HEK293 (cell line): ENCODE measurements around the gene TLE3.

Experiments
- CTCF ChIA-PET: fragments of 350-600 bp; formaldehyde crosslinking; extraction: SDS; loops from one replicate; lab custom pipeline; 2021; ENCODE audit warnings: antibody characterized with exemption; lab: Yijun Ruan, JAX
- POLR2A ChIA-PET: fragments of 300-600 bp; formaldehyde crosslinking; extraction: SDS; loops from one replicate; lab custom pipeline; 2020; ENCODE audit warnings: antibody characterized with exemption, inconsistent platforms; lab: Yijun Ruan, JAX
- H3K27ac ChIP-seq: fragments of 200-500 bp; sonication (Bioruptor generic); 2 replicates; pipeline ENCODE4 v1.5.1; 2014; ENCODE audit warnings: low read depth, low read length, control low read depth, inconsistent platforms; ENCODE audit errors: extremely low read depth
- H3K36me3 ChIP-seq, 2 experiments: fragments of 200-500 bp in 1 of 2; sonication (Bioruptor generic) in 1 of 2; 1 replicate in 1 of 2; 2 replicates in 1 of 2; pipeline ENCODE4 v1.5.1; 2014 to 2017; ENCODE audit warnings: inconsistent platforms in 2 of 2, low read length in 2 of 2; ENCODE audit not compliant: control insufficient read depth in 2 of 2, insufficient read depth in 1 of 2
- H3K4me1 ChIP-seq: fragments of 200-500 bp; sonication (Bioruptor generic); 2 replicates; pipeline ENCODE4 v1.5.1; 2014; ENCODE audit warnings: mild to moderate bottlenecking, low read length, inconsistent platforms; ENCODE audit not compliant: control insufficient read depth, insufficient read depth
- H3K4me3 ChIP-seq: 2 replicates; pipeline ENCODE4 v1.5.1; 2011; ENCODE audit warnings: low read depth, mild to moderate bottlenecking, control low read depth, low read length, moderate library complexity
- H3K9me3 ChIP-seq: fragments of 200-500 bp; sonication (Bioruptor generic); 2 replicates; pipeline ENCODE4 v1.5.1; 2014; ENCODE audit warnings: low read depth, low read length, inconsistent platforms; ENCODE audit not compliant: control insufficient read depth, insufficient read depth
- EGR2 ChIP-seq: fragments of 450-650 bp; formaldehyde crosslinking; IDR thresholded peaks from 2 replicates; pipeline ENCODE4 v1.5.1; 2016; ENCODE audit warnings: low read depth, missing biosample characterization, missing genetic modification characterization
- SP7 ChIP-seq: fragments of 450-650 bp; formaldehyde crosslinking; IDR thresholded peaks from 2 replicates; pipeline ENCODE4 v1.5.1; 2016; ENCODE audit warnings: missing biosample characterization, missing genetic modification characterization
- WT1 ChIP-seq: fragments of 450-650 bp; formaldehyde crosslinking; IDR thresholded peaks from 2 replicates; pipeline ENCODE4 v1.5.1; 2016; ENCODE audit warnings: missing biosample characterization, missing genetic modification characterization
- YY2 ChIP-seq: fragments of 450-650 bp; formaldehyde crosslinking; IDR thresholded peaks from 2 replicates; pipeline ENCODE4 v1.5.1; 2016; ENCODE audit warnings: missing biosample characterization, missing genetic modification characterization
- ZBTB20 ChIP-seq: fragments of 450-650 bp; formaldehyde crosslinking; IDR thresholded peaks from 2 replicates; pipeline ENCODE4 v1.5.1; 2016; ENCODE audit warnings: missing biosample characterization, missing genetic modification characterization
- ZBTB48 ChIP-seq: fragments of 450-650 bp; formaldehyde crosslinking; IDR thresholded peaks from 2 replicates; pipeline ENCODE4 v1.5.1; 2016; ENCODE audit warnings: missing biosample characterization, missing genetic modification characterization
- ZFHX2 ChIP-seq: fragments of 450-650 bp; formaldehyde crosslinking; conservative IDR thresholded peaks from 2 replicates; pipeline ENCODE4 v1.5.1; 2016; ENCODE audit warnings: missing biosample characterization, missing genetic modification characterization
- ZFP3 ChIP-seq: fragments of 450-650 bp; formaldehyde crosslinking; IDR thresholded peaks from 2 replicates; pipeline ENCODE4 v1.5.1; 2016; ENCODE audit warnings: low read depth, missing biosample characterization, missing genetic modification characterization
- ZFP37 ChIP-seq: fragments of 450-650 bp; formaldehyde crosslinking; IDR thresholded peaks from 2 replicates; pipeline ENCODE4 v1.5.1; 2016; ENCODE audit warnings: missing biosample characterization, missing genetic modification characterization
- ZFP69B ChIP-seq: fragments of 450-650 bp; formaldehyde crosslinking; IDR thresholded peaks from 2 replicates; pipeline ENCODE4 v1.5.1; 2016; ENCODE audit warnings: missing biosample characterization, missing genetic modification characterization
- ZIC2 ChIP-seq: fragments of 450-650 bp; formaldehyde crosslinking; IDR thresholded peaks from 2 replicates; pipeline ENCODE4 v1.5.1; 2016; ENCODE audit warnings: missing biosample characterization, missing genetic modification characterization
- ZNF16 ChIP-seq: fragments of 450-650 bp; formaldehyde crosslinking; IDR thresholded peaks from 2 replicates; pipeline ENCODE4 v1.5.1; 2016; ENCODE audit warnings: low read depth, missing biosample characterization, missing genetic modification characterization
- ZNF214 ChIP-seq: fragments of 450-650 bp; formaldehyde crosslinking; IDR thresholded peaks from 2 replicates; pipeline ENCODE4 v1.5.1; 2017; ENCODE audit warnings: missing biosample characterization, mild to moderate bottlenecking, missing genetic modification characterization, borderline replicate concordance
- ZNF292 ChIP-seq: fragments of 450-650 bp; formaldehyde crosslinking; IDR thresholded peaks from 2 replicates; pipeline ENCODE4 v1.5.1; 2016; ENCODE audit warnings: low read depth, missing biosample characterization, missing genetic modification characterization, borderline replicate concordance
- ZNF354C ChIP-seq: fragments of 450-650 bp; formaldehyde crosslinking; IDR thresholded peaks from 2 replicates; pipeline ENCODE4 v1.5.1; 2016; ENCODE audit warnings: missing biosample characterization, missing genetic modification characterization, low read depth, borderline replicate concordance
- ZNF423 ChIP-seq: fragments of 450-650 bp; formaldehyde crosslinking; IDR thresholded peaks from 2 replicates; pipeline ENCODE4 v1.5.1; 2016; ENCODE audit warnings: missing biosample characterization, missing genetic modification characterization
- ZNF501 ChIP-seq: fragments of 450-650 bp; formaldehyde crosslinking; IDR thresholded peaks from 2 replicates; pipeline ENCODE4 v1.5.1; 2016; ENCODE audit warnings: missing biosample characterization, missing genetic modification characterization
- ZNF596 ChIP-seq: fragments of 450-650 bp; IDR thresholded peaks from 2 replicates; pipeline ENCODE4 v1.5.0; 2018; ENCODE audit warnings: missing biosample characterization, mild to moderate bottlenecking, missing genetic modification characterization, moderate library complexity
- TF ChIP-seq, protein P1 (sequence below): fragments of 450-650 bp; formaldehyde crosslinking; IDR thresholded peaks from 2 replicates; pipeline ENCODE4 v1.5.1; 2016; ENCODE audit warnings: missing biosample characterization, missing genetic modification characterization
- TF ChIP-seq, protein P2 (sequence below): fragments of 450-650 bp; formaldehyde crosslinking; IDR thresholded peaks from 2 replicates; pipeline ENCODE4 v1.5.1; 2017; ENCODE audit warnings: missing biosample characterization, missing genetic modification characterization
- TF ChIP-seq, protein P3 (sequence below): fragments of 450-650 bp; formaldehyde crosslinking; IDR thresholded peaks from 2 replicates; pipeline ENCODE4 v1.5.1; 2016; ENCODE audit warnings: missing biosample characterization, missing genetic modification characterization

The TLE3 gene

DNA sequence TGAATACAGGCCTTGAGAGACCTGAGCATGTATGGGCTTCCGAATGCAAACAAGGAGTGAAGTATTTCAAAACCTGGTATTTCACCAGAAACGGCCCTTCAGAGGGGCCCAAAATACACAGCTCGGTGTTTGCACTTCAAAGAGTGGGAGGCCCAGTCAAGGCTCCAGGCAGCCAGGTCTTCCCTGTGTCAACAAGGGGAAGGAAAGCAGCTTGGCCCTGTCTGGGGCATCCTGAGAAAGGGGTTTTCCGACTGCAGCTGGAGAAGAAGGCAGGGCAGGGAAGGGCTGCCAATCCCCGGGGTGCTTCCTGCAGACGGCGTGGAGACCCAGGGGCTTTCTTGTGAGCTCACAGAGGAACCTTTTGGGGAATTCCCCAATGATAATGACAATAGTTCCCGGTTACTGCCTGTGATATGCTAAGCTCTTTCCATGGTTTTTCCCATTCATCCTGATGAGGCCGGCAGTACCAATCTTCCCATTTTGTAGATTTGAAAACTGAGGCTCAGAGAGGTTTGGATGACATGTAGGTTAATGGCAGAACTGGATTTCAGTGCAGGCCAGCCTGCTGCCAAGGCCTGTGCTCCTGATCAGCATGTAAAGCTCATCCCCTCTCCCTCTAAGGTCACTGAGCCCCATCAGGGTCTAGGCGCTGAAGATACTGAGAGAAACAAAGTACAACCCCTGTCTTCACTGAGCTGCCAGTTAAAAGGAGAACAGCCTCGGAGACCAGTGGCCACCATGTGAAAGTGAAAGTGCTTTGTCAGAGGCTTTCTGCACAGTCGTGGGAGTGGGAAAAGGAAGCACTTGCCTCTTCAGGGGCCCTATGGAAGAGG is 43.0 kb upstream of the TLE3 start:
- H3K27ac ChIP-seq, result no peak overlapping the region
- CTCF ChIA-PET, result interaction anchor here (0.6 kb wide), 2 partner anchors 28 to 218 kb away, joined by 3 to 4 read pairs; no protein-coding TSS in a partner anchor
- H3K36me3 ChIP-seq, result no peaks in the 10 kb centered on the region
- peaks cover 16% of the 10 kb centered on the region for H3K4me1 ChIP-seq
- TF ChIP-seq ZNF354C (tag by site-specific recombination), result no peak
- TF ChIP-seq EGR2 (tag by site-specific recombination), result 0 out of 2 replicates have a peak, but pooled peaks have one; percentile 15
- peak; percentile 19; the same call in 1 of the 2 replicates for TF ChIP-seq ZBTB20 (tag by site-specific recombination)
- no peak for TF ChIP-seq YY2 (tag by site-specific recombination)
- TF ChIP-seq ZFP69B, result no peak
- no peak for TF ChIP-seq ZNF16 (tag by site-specific recombination)
- 0 out of 2 replicates have a peak, but pooled peaks have one; percentile 15 for TF ChIP-seq ZNF423 (tag by site-specific recombination)
- TF ChIP-seq, all 188 proteins: peak for 3
- no peak overlapping the region for H3K4me3 ChIP-seq
- no peaks in the 10 kb centered on the region for H3K9me3 ChIP-seq
- POLR2A ChIA-PET, result interaction anchor here (0.5 to 2.0 kb wide), 4 partner anchors 7 to 74 kb away, joined by 3 to 5 read pairs (median 3); no protein-coding TSS in a partner anchor

DNA sequence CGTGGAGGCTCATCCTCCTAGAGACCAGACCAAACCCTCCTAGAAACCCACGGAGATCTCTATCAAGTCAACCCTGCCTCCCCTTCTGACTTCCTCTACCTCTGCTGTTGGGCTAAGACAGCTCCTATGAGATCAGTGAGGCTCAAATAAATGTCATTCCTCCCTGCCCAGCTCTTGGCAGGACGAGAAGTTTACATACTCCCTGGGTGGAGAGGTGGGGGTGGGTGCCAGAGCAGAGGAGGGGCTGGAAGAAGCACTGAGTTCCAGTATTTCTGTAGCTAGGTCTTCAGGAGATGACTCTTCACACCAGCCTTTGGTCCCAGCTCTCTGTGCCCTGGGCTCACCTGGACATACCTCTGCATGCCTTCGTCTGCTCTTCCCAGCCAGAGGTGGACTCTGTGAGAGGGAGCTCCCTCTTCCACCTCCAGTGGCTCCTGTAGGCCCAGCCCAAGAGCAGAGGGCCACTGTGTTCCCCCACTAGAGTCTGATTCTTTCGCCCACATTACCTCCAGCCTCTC is 42.4 kb upstream of the TLE3 start:
- H3K36me3 ChIP-seq, result no peaks in the 10 kb centered on the region
- CTCF ChIA-PET, result interaction anchor here (0.6 kb wide), 2 partner anchors 27 to 219 kb away, joined by 3 to 4 read pairs; no protein-coding TSS in a partner anchor
- no peak overlapping the region; the same call in 1 of the 2 replicates for H3K27ac ChIP-seq
- POLR2A ChIA-PET, result interaction anchor here (0.5 to 2.0 kb wide), 5 partner anchors 8 to 75 kb away, joined by 3 to 7 read pairs (median 3); no protein-coding TSS in a partner anchor
- TF ChIP-seq ZNF16 (tag by site-specific recombination) (0 out of 2 replicates have a peak, but pooled peaks have one; percentile 33), ZFP3 (tag by site-specific recombination) (no peak), ZNF501 (tag by site-specific recombination) (no peak), ZFHX2 (tag by site-specific recombination) (0 out of 2 replicates have a peak, but pooled peaks have one; percentile 9)
- peaks cover 16% of the 10 kb centered on the region for H3K4me1 ChIP-seq
- H3K4me3 ChIP-seq, result no peak overlapping the region
- H3K9me3 ChIP-seq, result no peaks in the 10 kb centered on the region

DNA sequence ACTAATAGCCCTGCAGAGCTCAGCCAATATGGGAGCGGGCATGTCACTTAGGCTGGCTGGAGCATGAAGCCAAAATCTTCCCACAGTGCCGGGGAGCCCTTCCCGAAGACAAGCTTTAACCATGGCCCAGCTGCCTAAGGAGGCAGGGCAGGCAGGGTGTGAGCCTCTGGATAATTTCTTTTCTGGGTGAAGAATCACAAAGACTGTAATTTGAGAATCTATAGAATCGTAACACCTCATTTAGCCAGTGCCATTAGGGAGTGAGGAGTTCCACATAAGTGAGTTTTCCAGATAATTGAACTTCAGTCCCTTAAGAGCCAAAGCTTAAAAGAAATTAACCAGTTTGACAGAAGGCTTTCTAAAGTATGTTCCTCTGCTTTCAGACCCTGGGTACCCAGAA is 40.2 kb upstream of the TLE3 start:
- no peak for TF ChIP-seq ZNF214 (tag by site-specific recombination)
- TF ChIP-seq ZNF596 (tag by site-specific recombination), result no peak
- 0 out of 2 replicates have a peak, but pooled peaks have one; percentile 43 for TF ChIP-seq SP7 (tag by site-specific recombination)
- TF ChIP-seq, protein P1, sequence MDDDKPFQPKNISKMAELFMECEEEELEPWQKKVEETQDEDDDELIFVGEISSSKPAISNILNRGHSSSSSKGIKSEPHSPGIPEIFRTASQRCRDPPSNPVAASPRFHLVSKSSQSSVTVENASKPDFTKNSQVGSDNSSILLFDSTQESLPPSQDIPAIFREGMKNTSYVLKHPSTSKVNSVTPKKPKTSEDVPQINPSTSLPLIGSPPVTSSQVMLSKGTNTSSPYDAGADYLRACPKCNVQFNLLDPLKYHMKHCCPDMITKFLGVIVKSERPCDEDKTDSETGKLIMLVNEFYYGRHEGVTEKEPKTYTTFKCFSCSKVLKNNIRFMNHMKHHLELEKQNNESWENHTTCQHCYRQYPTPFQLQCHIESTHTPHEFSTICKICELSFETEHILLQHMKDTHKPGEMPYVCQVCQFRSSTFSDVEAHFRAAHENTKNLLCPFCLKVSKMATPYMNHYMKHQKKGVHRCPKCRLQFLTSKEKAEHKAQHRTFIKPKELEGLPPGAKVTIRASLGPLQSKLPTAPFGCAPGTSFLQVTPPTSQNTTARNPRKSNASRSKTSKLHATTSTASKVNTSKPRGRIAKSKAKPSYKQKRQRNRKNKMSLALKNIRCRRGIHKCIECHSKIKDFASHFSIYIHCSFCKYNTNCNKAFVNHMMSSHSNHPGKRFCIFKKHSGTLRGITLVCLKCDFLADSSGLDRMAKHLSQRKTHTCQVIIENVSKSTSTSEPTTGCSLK, result no peak
- no peak for TF ChIP-seq ZIC2 (tag by site-specific recombination)
- peak; percentile 73 for TF ChIP-seq WT1 (tag by site-specific recombination)
- TF ChIP-seq, protein P2, sequence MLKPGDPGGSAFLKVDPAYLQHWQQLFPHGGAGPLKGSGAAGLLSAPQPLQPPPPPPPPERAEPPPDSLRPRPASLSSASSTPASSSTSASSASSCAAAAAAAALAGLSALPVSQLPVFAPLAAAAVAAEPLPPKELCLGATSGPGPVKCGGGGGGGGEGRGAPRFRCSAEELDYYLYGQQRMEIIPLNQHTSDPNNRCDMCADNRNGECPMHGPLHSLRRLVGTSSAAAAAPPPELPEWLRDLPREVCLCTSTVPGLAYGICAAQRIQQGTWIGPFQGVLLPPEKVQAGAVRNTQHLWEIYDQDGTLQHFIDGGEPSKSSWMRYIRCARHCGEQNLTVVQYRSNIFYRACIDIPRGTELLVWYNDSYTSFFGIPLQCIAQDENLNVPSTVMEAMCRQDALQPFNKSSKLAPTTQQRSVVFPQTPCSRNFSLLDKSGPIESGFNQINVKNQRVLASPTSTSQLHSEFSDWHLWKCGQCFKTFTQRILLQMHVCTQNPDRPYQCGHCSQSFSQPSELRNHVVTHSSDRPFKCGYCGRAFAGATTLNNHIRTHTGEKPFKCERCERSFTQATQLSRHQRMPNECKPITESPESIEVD (tag by site-specific recombination), result peak; percentile 78
- peak; percentile 65; the same call in 1 of the 2 replicates for TF ChIP-seq ZBTB48 (tag by site-specific recombination)
- TF ChIP-seq, protein P3, sequence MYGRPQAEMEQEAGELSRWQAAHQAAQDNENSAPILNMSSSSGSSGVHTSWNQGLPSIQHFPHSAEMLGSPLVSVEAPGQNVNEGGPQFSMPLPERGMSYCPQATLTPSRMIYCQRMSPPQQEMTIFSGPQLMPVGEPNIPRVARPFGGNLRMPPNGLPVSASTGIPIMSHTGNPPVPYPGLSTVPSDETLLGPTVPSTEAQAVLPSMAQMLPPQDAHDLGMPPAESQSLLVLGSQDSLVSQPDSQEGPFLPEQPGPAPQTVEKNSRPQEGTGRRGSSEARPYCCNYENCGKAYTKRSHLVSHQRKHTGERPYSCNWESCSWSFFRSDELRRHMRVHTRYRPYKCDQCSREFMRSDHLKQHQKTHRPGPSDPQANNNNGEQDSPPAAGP, result 0 out of 2 replicates have a peak, but pooled peaks have one; percentile 26
- TF ChIP-seq ZNF292, result no peak
- no peak for TF ChIP-seq ZFP37 (tag by site-specific recombination)
- TF ChIP-seq, all 188 proteins: peak for 5
- Histone ChIP-seq H3K4me1 (peaks cover 15% of the 10 kb centered on the region), H3K9me3 (no peaks in the 10 kb centered on the region), H3K27ac (no peak overlapping the region; the same call in 1 of the 2 replicates), H3K36me3 (no peaks in the 10 kb centered on the region), H3K4me3 (no peak overlapping the region)
- ChIA-PET POLR2A (interaction anchor here (0.6 kb wide), 1 partner anchor 44 kb away, joined by 3 read pairs; no protein-coding TSS in a partner anchor), CTCF (interaction anchor here (0.6 kb wide), 1 partner anchor 201 kb away, joined by 6 read pairs; no protein-coding TSS in a partner anchor)
